Fibroblast of lung (primary cell): ENCODE data around the gene C12orf42.

Experiments
- CTCF ChIP-seq, 2 donors: IDR thresholded peaks in 1 of 2; conservative IDR thresholded peaks in 1 of 2; 1 replicate in 1 of 2; 2 replicates in 1 of 2; pipeline ENCODE4 v1.5.1; 2011 to 2012; ENCODE audit warnings: low read length in 2 of 2, control low read depth in 1 of 2, inconsistent platforms in 1 of 2, low read depth in 1 of 2, mild to moderate bottlenecking in 1 of 2
- EZH2 ChIP-seq: IDR thresholded peaks from 2 replicates; pipeline ENCODE4 v1.5.1; 2012; ENCODE audit warnings: low read length, control low read depth, mild to moderate bottlenecking; ENCODE audit errors: missing control alignments

- no peak for TF ChIP-seq CTCF (conservative IDR thresholded peaks at IDR 0.05 in 1 of 2, IDR thresholded peaks at IDR 0.05 in 1 of 2; ENCODE audit: low read depth in 1 of 2, low read length in 2 of 2)
- TF ChIP-seq EZH2 = no peak
Observed at GRCh38 chr12:103501447-103501846, 5.7 kb upstream of the C12orf42 start.
